HUES48 (cell line): ENCODE results near the gene GNAL.
"Not testable (repeated sequence)": the region's sequence is repeated elsewhere in the genome, so short reads cannot be mapped to it uniquely, and the experiment has no call there.

Experiments used
- H3K27ac ChIP-seq: one replicate; pipeline ENCODE4 v1.7.0; 2013; ENCODE audit warnings: low read depth, low read length, inconsistent platforms
- H3K27me3 ChIP-seq: 2 replicates; pipeline ENCODE4 v1.6.1; 2013; ENCODE audit warnings: mild to moderate bottlenecking, low read length; ENCODE audit not compliant: control insufficient read depth, insufficient read depth
- H3K36me3 ChIP-seq: 2 replicates; pipeline ENCODE4 v1.6.1; 2013; ENCODE audit warnings: low read length; ENCODE audit not compliant: control insufficient read depth, insufficient read depth
- H3K4me1 ChIP-seq: 2 replicates; pipeline ENCODE4 v1.6.1; 2013; ENCODE audit warnings: mild to moderate bottlenecking, low read length; ENCODE audit not compliant: control insufficient read depth, insufficient read depth
- H3K4me3 ChIP-seq: 2 replicates; pipeline ENCODE4 v1.5.1; 2013; ENCODE audit warnings: mild to moderate bottlenecking, low read depth, low read length
- H3K9ac ChIP-seq: 2 replicates; pipeline ENCODE4 v1.6.1; 2013; ENCODE audit warnings: mild to moderate bottlenecking, low read depth, low read length, moderate library complexity
- H3K9me3 ChIP-seq: 2 replicates; pipeline ENCODE4 v1.6.1; 2013; ENCODE audit warnings: low read length; ENCODE audit not compliant: control insufficient read depth, insufficient read depth

GNAL gene

DNA sequence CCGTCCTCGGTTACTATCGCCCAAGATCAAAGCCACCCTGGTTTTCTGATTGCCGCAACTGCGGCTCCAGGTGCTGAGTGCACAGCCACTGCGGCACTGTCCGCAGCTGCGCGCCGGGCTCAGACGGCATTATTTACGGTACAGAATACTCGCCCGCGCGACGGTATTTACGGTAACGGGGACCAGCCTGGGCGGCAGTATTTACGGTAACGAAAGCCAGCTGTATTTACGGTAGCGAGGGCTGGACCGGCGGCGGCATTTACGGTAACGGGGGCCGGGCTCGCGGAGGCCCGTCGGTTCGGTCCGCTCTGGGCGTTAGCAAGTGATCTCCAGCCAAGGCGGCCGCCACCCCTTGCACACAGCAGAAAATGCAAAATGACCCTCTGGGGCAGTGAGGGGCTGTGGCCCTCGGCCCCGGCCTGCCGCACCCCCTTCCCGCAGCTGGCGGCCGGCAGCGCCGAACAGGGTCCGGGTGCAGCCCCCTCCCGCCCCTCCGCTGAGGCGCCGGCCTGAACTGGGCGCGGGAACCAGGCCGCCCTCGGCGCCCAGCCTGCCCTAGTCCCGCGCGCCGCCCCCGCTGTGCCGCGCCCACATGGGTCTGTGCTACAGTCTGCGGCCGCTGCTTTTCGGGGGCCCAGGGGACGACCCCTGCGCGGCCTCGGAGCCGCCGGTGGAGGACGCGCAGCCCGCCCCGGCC, at the start of gene GNAL:
GNAL (plus strand) TSS at position 293 of the 697 bp plus-strand sequence; CDS start at position 593, 300 bp downstream.
- no peaks in the 10 kb centered on the region for H3K4me1 ChIP-seq
- H3K9me3 ChIP-seq = no peaks in the 10 kb centered on the region
- H3K9ac ChIP-seq = peak within 1 kb of the TSS; percentile 59
- H3K4me3 ChIP-seq = peak within 1 kb of the TSS; percentile 67
- H3K36me3 ChIP-seq = no peaks in the 10 kb centered on the region
- H3K27ac ChIP-seq = peak within 1 kb of the TSS; percentile 26
- H3K27me3 ChIP-seq = peaks cover 13% of the 10 kb centered on the region

DNA sequence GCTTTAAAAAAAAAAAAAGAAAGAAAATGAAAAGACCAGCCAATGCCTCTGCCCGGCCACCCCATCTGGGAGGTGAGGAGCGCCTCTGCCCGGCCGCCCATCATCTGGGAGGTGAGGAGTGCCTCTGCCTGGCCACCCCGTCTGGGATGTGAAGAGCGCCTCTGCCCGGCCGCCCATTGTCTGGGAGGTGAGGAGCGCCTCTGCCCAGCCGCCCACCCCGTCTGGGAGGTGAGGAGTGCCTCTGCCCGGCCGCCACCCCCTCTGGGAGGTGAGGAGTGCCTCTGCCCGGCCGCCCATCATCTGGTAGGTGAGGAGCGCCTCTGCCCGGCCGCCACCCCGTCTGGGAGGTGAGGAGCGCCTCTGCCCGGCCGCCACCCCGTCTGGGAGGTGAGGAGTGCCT, 41.8 kb upstream of the GNAL start:
- H3K9ac ChIP-seq, H3K36me3 ChIP-seq, H3K27me3 ChIP-seq, H3K4me1 ChIP-seq, H3K27ac ChIP-seq, H3K9me3 ChIP-seq, H3K4me3 ChIP-seq: not testable (repeated sequence)

DNA sequence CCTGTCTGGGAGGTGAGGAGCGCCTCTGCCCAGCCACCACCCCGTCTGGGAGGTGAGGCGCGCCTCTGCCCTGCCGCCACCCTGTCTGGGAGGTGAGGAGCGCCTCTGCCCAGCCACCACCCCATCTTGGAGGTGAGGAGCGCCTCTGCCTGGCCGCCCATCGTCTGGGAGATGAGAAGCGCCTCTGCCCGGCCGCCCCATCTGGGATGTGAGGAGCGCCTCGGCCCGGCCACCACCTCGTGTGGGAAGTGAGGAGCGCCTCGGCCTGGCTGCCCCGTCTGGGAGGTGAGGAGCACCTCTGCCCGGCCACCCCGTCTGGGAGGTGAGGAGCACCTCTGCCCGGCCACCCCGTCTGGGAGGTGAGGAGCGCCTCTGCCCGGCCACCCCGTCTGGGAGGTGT, 41.3 kb upstream of the GNAL start:
- H3K9ac ChIP-seq, H3K27ac ChIP-seq, H3K4me3 ChIP-seq, H3K27me3 ChIP-seq, H3K9me3 ChIP-seq, H3K36me3 ChIP-seq, H3K4me1 ChIP-seq: not testable (repeated sequence)

DNA sequence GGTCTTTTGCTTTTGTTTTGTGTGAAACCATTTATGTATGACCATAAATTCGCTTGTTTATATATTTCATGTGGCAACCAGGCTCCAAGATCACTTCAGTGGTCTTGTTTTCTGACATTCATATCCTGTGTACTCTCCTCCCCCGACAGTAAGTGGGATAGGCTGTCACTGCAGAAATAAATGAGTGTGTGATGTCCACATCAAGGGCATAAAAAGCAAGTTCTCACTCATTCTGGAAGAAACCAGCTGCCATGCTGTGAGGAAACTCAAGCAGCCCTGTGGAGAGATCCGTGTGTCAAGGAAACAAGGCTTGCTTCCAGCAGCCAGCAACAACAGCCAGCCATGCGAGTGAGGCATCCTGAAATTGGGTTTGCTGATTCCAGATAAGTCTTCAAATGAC, 39.2 kb upstream of the GNAL start:
- Histone ChIP-seq H3K9me3 (peaks cover 7% of the 10 kb centered on the region), H3K27ac (no peak overlapping the region), H3K4me3 (no peak overlapping the region), H3K36me3 (no peaks in the 10 kb centered on the region), H3K9ac (no peak overlapping the region), H3K27me3 (peaks cover 5% of the 10 kb centered on the region), H3K4me1 (no peaks in the 10 kb centered on the region)

DNA sequence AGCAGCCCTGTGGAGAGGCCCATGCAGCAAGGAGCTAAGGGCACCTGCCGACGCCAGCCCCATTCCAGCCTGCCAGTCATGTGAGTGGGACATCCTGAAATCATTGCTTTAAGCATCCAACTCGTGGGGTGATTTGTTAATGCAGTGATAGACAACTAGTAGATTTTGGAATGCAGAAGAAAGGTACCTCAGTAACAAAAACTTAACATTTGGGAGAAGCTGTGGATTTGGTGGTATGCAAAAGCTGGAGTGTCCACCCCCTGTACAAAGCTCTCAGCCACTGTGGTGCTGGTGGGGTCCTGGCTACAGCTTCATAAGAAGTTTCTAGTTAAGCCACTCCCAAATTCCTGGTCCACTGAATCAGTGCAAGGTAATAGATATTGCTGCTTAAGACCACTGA, 37.2 kb upstream of the GNAL start:
- no peaks in the 10 kb centered on the region for H3K36me3 ChIP-seq
- H3K4me3 ChIP-seq = no peak overlapping the region
- no peak overlapping the region for H3K27ac ChIP-seq
- H3K27me3 ChIP-seq = peaks cover 9% of the 10 kb centered on the region
- no peak overlapping the region for H3K9ac ChIP-seq
- H3K9me3 ChIP-seq = peaks cover 7% of the 10 kb centered on the region
- no peaks in the 10 kb centered on the region for H3K4me1 ChIP-seq

DNA sequence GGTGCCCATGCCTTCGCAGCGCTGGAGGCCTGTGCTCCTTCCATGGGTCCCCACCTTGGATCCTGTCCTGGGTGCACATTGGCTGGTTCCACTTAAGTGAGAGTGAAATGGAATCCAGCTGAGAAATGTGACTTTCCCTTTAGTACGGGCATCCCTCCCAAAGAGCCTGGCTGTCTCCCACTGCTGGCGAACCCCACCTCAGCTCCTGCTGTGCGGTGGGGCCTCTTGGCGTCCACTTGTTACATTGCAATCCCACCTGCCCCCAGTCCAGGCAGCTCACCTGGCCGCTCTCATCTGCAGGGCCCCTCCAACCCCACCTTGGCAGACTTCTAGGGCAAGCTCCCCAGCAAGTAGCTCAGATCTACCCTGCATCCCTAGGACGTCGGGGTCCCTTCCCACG, 35.5 kb upstream of the GNAL start:
- no peak overlapping the region for H3K9ac ChIP-seq
- peaks cover 5% of the 10 kb centered on the region for H3K9me3 ChIP-seq
- no peak overlapping the region for H3K4me3 ChIP-seq
- no peaks in the 10 kb centered on the region for H3K36me3 ChIP-seq
- H3K27ac ChIP-seq = no peak overlapping the region
- H3K27me3 ChIP-seq = peaks cover 9% of the 10 kb centered on the region
- H3K4me1 ChIP-seq = no peaks in the 10 kb centered on the region

DNA sequence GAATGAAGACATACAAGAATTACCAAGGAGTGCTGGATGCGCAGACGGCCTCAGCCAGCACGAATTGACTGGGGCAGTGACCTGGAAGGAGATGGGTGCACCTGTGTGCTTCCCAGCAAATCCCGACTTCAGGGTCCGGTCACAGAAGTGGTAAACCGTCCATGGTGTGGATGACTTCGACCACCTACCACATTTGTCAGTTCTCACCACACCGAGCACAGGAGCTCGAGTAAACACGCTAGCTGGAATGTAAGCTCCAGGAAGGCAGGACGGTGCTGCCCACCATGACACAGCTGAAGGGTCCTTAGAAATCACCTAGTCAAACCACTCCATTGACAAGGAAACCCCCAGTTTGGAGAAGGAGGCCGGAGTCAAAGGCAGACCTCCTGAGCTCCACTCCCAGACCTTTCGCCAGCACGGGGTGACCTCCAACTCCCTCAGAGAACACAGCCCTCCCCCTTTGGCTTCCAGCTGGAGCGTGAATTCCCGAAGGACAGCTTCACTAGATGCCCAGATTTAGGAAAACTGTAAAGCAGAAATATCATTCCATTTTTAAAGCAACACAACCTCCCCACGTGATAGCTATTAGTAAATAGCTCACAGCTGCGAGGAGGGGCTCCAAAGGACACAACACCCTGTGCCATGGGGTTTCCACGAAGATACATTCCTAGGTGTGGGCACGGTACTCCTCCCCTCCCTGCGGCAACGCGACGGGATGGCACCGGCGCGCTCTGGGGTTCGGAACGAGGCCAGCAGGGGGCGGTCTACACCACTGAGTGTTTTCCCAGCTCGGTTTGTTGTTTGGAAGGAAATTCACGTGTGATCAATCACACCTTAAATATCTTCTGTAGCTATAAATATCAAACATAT, 34.1 kb upstream of the GNAL start:
- peak overlapping the region; percentile 36; the same call in 1 of the 2 replicates for H3K4me3 ChIP-seq
- no peaks in the 10 kb centered on the region for H3K36me3 ChIP-seq
- no peaks in the 10 kb centered on the region for H3K9me3 ChIP-seq
- no peaks in the 10 kb centered on the region for H3K4me1 ChIP-seq
- no peak overlapping the region for H3K9ac ChIP-seq
- H3K27ac ChIP-seq = no peak overlapping the region
- H3K27me3 ChIP-seq = peaks cover 9% of the 10 kb centered on the region

DNA sequence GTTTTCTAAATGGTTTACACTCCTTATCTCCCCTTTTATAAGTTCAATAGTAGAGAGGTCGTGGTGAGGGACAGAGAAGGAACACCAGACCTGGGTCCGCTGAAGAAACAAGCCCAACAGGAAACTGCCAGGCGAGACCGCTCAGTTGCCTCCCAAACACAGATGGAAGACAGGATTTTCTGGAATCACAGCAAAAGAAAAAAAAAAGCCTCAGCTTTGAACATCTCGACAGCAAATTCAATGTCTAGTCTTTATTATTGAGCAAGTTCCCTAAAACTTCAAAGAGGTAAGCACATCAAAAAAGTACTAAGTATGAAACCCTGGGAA, 33.5 kb upstream of the GNAL start:
- Histone ChIP-seq H3K27me3 (peaks cover 9% of the 10 kb centered on the region), H3K36me3 (no peaks in the 10 kb centered on the region), H3K4me3 (peak overlapping the region; percentile 36; the same call in 1 of the 2 replicates), H3K9me3 (no peaks in the 10 kb centered on the region), H3K9ac (no peak overlapping the region), H3K4me1 (no peaks in the 10 kb centered on the region), H3K27ac (no peak overlapping the region)

DNA sequence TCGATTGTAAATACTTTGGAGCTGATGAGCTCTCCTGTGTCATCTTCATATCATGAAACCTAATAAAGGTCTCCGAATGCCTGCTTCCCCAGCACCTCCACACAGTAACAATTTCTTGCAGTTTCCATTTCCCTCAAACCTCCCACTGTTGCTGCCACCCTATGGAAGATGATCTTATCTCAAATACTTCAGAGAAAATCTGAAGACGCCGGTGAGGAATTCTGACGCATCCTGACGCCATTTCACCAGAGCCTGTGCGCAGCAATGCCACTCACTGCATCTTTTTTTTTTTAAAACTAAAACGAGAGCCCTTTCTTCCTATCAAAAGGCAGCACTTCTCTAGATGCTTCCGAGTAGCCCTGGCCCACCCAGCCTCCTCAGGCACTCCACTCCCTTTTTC, 31.9 kb upstream of the GNAL start:
- Histone ChIP-seq H3K27ac (no peak overlapping the region), H3K27me3 (peaks cover 9% of the 10 kb centered on the region), H3K36me3 (no peaks in the 10 kb centered on the region), H3K9me3 (no peaks in the 10 kb centered on the region), H3K4me3 (no peak overlapping the region), H3K4me1 (no peaks in the 10 kb centered on the region), H3K9ac (no peak overlapping the region)

DNA sequence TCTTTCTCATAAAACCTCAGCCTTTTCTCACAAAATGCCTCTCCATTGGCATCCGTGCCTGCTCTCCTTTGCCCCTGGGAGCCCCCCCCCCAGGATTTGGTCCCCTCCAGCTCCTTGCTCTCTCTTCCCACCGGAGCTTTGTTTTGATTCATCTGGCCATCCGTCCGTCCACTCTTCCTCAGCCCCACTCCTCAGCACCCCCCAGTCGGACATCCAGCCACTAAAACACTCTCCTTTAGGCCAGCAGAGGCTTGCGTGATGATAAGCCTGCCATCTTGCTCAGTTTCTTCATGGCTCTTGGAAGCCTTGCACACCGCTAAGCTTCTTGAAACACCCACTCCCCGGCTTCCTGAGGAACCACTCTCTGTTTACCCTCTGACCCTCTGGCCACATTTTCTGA, 31.5 kb upstream of the GNAL start:
- no peak overlapping the region for H3K27ac ChIP-seq
- H3K4me1 ChIP-seq = no peaks in the 10 kb centered on the region
- no peak overlapping the region for H3K9ac ChIP-seq
- H3K4me3 ChIP-seq = no peak overlapping the region
- no peaks in the 10 kb centered on the region for H3K9me3 ChIP-seq
- H3K36me3 ChIP-seq = no peaks in the 10 kb centered on the region
- peaks cover 9% of the 10 kb centered on the region for H3K27me3 ChIP-seq

DNA sequence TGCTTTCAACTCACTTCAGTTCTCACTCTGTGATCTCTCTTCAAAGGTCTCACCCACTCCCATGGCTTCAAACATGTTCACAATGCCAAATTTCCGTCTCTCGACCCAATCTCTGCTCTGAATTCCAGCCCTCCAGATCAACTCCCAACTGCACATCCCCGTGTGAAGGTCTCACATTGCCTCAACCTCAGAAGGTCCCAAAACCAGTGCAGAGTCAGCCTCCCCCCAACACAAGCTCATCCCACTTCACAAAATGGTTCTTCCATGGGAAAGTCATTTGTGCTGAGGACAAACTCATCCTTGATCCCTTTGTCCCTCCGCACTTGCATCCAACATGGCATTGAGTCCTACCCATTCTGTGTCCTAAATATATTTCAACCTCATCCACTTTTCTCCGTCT, 31.0 kb upstream of the GNAL start:
- H3K4me3 ChIP-seq = no peak overlapping the region
- no peaks in the 10 kb centered on the region for H3K4me1 ChIP-seq
- H3K27me3 ChIP-seq = peaks cover 9% of the 10 kb centered on the region
- H3K9ac ChIP-seq = no peak overlapping the region
- no peaks in the 10 kb centered on the region for H3K36me3 ChIP-seq
- H3K27ac ChIP-seq = no peak overlapping the region
- H3K9me3 ChIP-seq = no peaks in the 10 kb centered on the region
